Type B pancreatic cell (in vitro differentiated cells): ENCODE results near the gene MCC. TPM values are rescaled to one million over a fixed set of nuclear protein-coding genes. Genes with fewer than 3 reads are reported as not detected.

Source experiments
- DNase-seq: peaks from one replicate; pipeline ENCODE4 v3.0.0; 2021; ENCODE audit warnings: mixed read lengths; ENCODE audit not compliant: unreplicated experiment; ENCODE audit errors: extremely low spot score
- H3K27ac Mint-ChIP-seq: 2 replicates; pipeline ENCODE4 v1.8.0; 2021; ENCODE audit warnings: mild to moderate bottlenecking, mixed read lengths
- H3K27me3 Mint-ChIP-seq: 2 replicates; pipeline ENCODE4 v1.8.0; 2021; ENCODE audit warnings: mixed read lengths
- H3K36me3 Mint-ChIP-seq: 2 replicates; pipeline ENCODE4 v1.8.0; 2021; ENCODE audit warnings: mixed read lengths
- H3K4me1 Mint-ChIP-seq: one replicate; pipeline ENCODE4 v1.8.0; 2021; ENCODE audit warnings: mixed read lengths; ENCODE audit not compliant: unreplicated experiment
- H3K4me3 Mint-ChIP-seq: 2 replicates; pipeline ENCODE4 v1.8.0; 2021; ENCODE audit warnings: mild to moderate bottlenecking, mixed read lengths
- H3K9me3 Mint-ChIP-seq: 2 replicates; pipeline ENCODE4 v1.8.0; 2021; ENCODE audit warnings: mixed read lengths
- total RNA-seq: library from RNA; stranded (reverse); gene quantifications from 2 replicates; pipeline ENCODE4 v1.2.1, GENCODE V29; 2021; ENCODE audit warnings: low replicate concordance
- TF ChIP-seq, protein P1 (sequence below): fragments of 200-600 bp; sonication (generic); conservative IDR thresholded peaks from 2 replicates; pipeline ENCODE4 v1.5.0; 2021; ENCODE audit warnings: antibody characterized with exemption, mild to moderate bottlenecking

The MCC gene
- total RNA-seq, 1 donor from 2014 or later, result 24.0 TPM

DNA sequence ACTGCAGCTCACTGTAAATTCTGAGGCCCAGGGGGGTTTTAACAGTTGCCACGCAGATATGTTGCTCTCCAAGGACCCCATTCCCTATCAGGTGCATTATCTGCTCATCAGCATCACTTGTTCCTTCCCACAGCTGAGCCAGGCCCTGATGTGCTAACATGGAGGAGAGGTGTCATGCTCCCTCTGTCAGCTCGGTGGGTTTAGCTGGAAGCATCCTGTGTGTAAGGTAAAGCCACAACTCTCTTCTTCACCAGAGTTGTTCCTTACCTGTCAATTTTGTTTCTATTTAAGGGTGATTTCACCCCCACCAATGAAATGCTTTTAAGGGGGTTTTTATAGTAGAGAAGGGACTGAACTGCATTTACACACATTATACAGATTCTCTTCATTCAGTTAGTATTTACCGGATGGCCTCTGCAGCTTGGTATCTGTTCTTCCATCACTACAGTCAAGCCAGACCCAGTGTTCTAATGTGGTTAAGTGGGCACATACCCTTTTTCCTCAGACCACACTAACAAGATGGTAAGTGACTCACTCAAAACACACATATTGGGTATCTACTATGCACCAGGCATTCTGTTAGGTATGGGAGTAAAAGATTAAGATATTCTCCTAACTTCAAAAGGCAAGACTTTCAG lies 306.3 kb downstream of the MCC start:
- Mint-ChIP-seq H3K4me1 (peaks cover 33% of the 10 kb centered on the region), H3K36me3 (no peaks in the 10 kb centered on the region), H3K27me3 (no peaks in the 10 kb centered on the region), H3K4me3 (no peak overlapping the region), H3K9me3 (no peaks in the 10 kb centered on the region), H3K27ac (no peak overlapping the region)
- DNase-seq, result no peak
- TF ChIP-seq, protein P1, sequence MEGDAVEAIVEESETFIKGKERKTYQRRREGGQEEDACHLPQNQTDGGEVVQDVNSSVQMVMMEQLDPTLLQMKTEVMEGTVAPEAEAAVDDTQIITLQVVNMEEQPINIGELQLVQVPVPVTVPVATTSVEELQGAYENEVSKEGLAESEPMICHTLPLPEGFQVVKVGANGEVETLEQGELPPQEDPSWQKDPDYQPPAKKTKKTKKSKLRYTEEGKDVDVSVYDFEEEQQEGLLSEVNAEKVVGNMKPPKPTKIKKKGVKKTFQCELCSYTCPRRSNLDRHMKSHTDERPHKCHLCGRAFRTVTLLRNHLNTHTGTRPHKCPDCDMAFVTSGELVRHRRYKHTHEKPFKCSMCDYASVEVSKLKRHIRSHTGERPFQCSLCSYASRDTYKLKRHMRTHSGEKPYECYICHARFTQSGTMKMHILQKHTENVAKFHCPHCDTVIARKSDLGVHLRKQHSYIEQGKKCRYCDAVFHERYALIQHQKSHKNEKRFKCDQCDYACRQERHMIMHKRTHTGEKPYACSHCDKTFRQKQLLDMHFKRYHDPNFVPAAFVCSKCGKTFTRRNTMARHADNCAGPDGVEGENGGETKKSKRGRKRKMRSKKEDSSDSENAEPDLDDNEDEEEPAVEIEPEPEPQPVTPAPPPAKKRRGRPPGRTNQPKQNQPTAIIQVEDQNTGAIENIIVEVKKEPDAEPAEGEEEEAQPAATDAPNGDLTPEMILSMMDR, result no peak

DNA sequence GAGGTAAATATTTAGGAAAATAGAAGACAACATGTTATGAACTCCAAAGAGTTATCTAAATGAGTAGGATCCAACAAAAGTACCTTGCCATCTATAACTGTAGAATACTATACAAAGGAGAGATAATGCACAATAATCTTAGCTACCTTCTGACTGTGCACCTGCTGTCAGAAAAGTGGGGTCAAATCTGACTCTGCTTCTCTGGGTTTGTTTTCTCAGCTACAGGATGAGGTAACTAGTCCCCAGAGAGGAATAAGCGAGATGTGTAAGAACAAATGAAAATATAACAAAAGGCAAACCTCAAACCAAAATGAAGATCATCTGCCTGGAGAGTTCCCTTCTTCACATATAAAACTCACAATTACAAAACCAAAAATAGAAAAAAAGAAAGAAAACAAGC lies 306.8 kb downstream of the MCC start:
- no peak for DNase-seq
- no peak overlapping the region for H3K4me3 Mint-ChIP-seq
- peaks cover 38% of the 10 kb centered on the region for H3K4me1 Mint-ChIP-seq
- no peaks in the 10 kb centered on the region for H3K9me3 Mint-ChIP-seq
- no peak overlapping the region for H3K27ac Mint-ChIP-seq
- H3K27me3 Mint-ChIP-seq, result no peaks in the 10 kb centered on the region
- TF ChIP-seq, protein P1, result no peak
- no peaks in the 10 kb centered on the region for H3K36me3 Mint-ChIP-seq

DNA sequence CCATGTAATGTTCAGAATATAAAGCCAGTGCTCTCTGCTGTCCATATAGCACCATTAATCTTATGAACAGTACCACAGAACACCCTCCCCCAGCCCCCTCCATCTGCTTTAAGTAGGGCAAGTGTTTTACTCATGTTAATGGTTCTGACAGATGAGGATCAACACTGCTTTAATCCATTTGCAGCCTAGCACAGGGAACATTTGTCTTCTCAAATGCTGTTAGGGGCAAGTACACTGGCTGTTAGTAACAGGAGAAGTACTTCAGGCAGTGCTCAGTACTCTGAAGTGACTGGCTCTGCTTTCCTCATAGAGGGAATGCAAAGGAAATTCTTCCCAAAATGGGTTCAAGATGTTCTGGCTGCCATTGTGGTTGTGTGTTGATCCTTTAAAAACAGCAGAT lies 309.1 kb downstream of the MCC start:
- DNase-seq, result no peak
- H3K4me3 Mint-ChIP-seq, result no peak overlapping the region
- no peak overlapping the region for H3K27ac Mint-ChIP-seq
- H3K36me3 Mint-ChIP-seq, result no peaks in the 10 kb centered on the region
- peaks cover 23% of the 10 kb centered on the region for H3K4me1 Mint-ChIP-seq
- no peaks in the 10 kb centered on the region for H3K9me3 Mint-ChIP-seq
- no peaks in the 10 kb centered on the region for H3K27me3 Mint-ChIP-seq
- TF ChIP-seq, protein P1, result no peak

DNA sequence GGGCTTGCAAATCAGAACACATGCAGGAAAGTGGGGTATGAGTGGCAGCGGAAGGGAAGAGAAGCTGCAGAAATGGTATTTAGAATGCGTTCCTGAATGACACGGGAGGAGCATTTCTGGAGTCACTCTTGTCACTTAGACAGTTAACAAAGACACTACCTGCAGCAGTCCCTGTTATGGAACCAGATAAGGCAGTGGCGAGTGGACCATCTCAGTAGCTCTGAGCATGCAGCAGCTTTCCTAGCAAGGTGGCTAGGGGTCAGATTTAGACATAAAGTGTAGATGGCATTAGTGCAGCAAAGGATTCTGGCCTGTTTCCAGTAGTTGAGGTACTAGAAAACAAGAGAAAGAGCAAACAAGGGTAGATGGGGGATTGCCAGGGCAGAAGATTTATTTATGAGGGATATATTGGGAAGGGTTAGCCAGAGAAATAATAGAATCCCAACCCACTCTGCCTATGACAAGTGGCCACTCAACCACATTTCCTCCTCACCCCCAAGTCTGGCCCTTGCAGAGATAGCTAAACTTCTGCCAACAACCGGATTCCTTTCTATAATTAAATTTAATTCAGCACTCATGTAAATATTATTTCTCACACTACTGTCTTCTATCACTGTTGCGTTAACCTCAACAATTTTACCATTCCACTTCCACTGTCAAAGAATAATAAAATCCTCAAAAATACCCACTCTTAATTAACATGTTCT lies 310.0 kb downstream of the MCC start:
- Mint-ChIP-seq H3K36me3 (no peaks in the 10 kb centered on the region), H3K27me3 (no peaks in the 10 kb centered on the region), H3K4me1 (peaks cover 16% of the 10 kb centered on the region), H3K4me3 (no peak overlapping the region), H3K9me3 (no peaks in the 10 kb centered on the region), H3K27ac (no peak overlapping the region)
- DNase-seq, result no peak
- TF ChIP-seq, protein P1, result no peak

DNA sequence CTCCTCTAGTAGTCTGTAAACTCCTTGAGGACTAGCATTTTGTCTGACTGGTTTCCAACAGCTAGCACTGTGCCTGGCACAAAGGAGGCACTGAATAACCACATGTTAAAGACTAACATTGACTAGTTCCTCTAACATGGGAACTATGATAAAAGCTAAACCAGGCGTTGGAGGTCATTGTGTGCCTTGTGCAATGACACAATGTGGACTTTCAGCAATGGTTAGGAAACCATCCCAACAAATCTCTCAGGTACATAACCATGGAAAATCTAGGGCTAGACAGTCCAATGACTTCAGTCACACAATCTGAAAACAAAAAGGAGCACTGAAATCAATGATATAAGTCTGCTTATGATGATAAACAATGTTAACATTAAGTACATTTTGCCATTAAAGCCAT lies 311.0 kb downstream of the MCC start:
- Mint-ChIP-seq H3K4me3 (no peak overlapping the region), H3K36me3 (no peaks in the 10 kb centered on the region), H3K4me1 (peaks cover 18% of the 10 kb centered on the region), H3K27ac (no peak overlapping the region), H3K9me3 (no peaks in the 10 kb centered on the region), H3K27me3 (no peaks in the 10 kb centered on the region)
- DNase-seq, result no peak
- TF ChIP-seq, protein P1, result no peak
